T-helper 9 cell (primary cell): ENCODE measurements around the gene LMO2.
"Not testable (repeated sequence)": the region's sequence is repeated elsewhere in the genome, so short reads cannot be mapped to it uniquely, and the experiment has no call there.

Experiments used
- DNase-seq: peaks from one replicate; pipeline ENCODE4 v3.0.0-alpha.2; 2020
- total RNA-seq, 2 donors: gene quantifications; one replicate each; lab custom pipeline; 2026; lab: John Stamatoyannopoulos, UW

Gene LMO2
- 0 to 0.48 reads per million in 2 donors for total RNA-seq

GRCh38 chr11:33891714-33892327 is at the start of gene LMO2:
LMO2 (minus strand) TSS chr11:33892076; CDS start chr11:33869716, 22,360 bp downstream.
- DNase-seq: no peak

GRCh38 chr11:33940538-33940815 is 48.6 kb upstream of the LMO2 start:
- no peak for DNase-seq

- no peak for DNase-seq
Measured at GRCh38 chr11:33936725-33937604, 45.1 kb upstream of the LMO2 start.

GRCh38 chr11:33935461-33936456 is 43.9 kb upstream of the LMO2 start:
- no peak for DNase-seq

GRCh38 chr11:33935005-33935404 is 43.1 kb upstream of the LMO2 start:
- no peak for DNase-seq

GRCh38 chr11:33934450-33934849 is 42.6 kb upstream of the LMO2 start:
- DNase-seq: no peak

GRCh38 chr11:33933602-33934001 is 41.7 kb upstream of the LMO2 start:
- DNase-seq: no peak

GRCh38 chr11:33932721-33933120 is 40.8 kb upstream of the LMO2 start:
- no peak for DNase-seq

GRCh38 chr11:33931739-33932366 is 40.0 kb upstream of the LMO2 start:
- not testable (repeated sequence) for DNase-seq

- DNase-seq: no peak
Measured at GRCh38 chr11:33931067-33931466, 39.2 kb upstream of the LMO2 start.

- no peak for DNase-seq
Measured at GRCh38 chr11:33930317-33931021, 38.6 kb upstream of the LMO2 start.

- DNase-seq: no peak
Measured at GRCh38 chr11:33928564-33928963, 36.7 kb upstream of the LMO2 start.

- no peak for DNase-seq
Measured at GRCh38 chr11:33926671-33927552, 35.0 kb upstream of the LMO2 start.

GRCh38 chr11:33924341-33924740 is 32.5 kb upstream of the LMO2 start:
- DNase-seq: no peak

GRCh38 chr11:33923626-33924025 is 31.8 kb upstream of the LMO2 start:
- DNase-seq: no peak

- DNase-seq: no peak
Measured at GRCh38 chr11:33920838-33921613, 29.1 kb upstream of the LMO2 start.

GRCh38 chr11:33919645-33920044 is 27.8 kb upstream of the LMO2 start:
- DNase-seq: no peak

- DNase-seq: not testable (repeated sequence)
Measured at GRCh38 chr11:33917402-33917801, 25.5 kb upstream of the LMO2 start.

GRCh38 chr11:33916736-33917135 is 24.9 kb upstream of the LMO2 start:
- no peak for DNase-seq

GRCh38 chr11:33915526-33915925 is 23.6 kb upstream of the LMO2 start:
- no peak for DNase-seq
